NCI-H128 (cell line): Measurements from ENCODE around the gene NRXN3.

Source experiments
- DNase-seq: peaks from one replicate; lab custom pipeline; 2025; ENCODE audit not compliant: unreplicated experiment; lab: John Stamatoyannopoulos, UW

Gene NRXN3

GRCh38 chr14:78782551-78782950 is 612.4 kb downstream of the NRXN3 start:
- DNase-seq = no peak

- DNase-seq = no peak
These were observed 615.1 kb downstream of the NRXN3 start for GRCh38 chr14:78785265-78785664.

GRCh38 chr14:78788467-78789360 is 618.5 kb downstream of the NRXN3 start:
- DNase-seq = no peak

- DNase-seq = no peak
These were observed 620.1 kb downstream of the NRXN3 start for GRCh38 chr14:78790271-78790670.

GRCh38 chr14:78798757-78799156 is 628.6 kb downstream of the NRXN3 start:
- no peak for DNase-seq

- DNase-seq = no peak
These were observed 635.4 kb downstream of the NRXN3 start for GRCh38 chr14:78805570-78805969.

GRCh38 chr14:78823035-78823434 is 652.9 kb downstream of the NRXN3 start:
- DNase-seq = no peak

GRCh38 chr14:78823516-78823915 is 653.3 kb downstream of the NRXN3 start:
- DNase-seq = no peak

GRCh38 chr14:78829274-78829673 is 659.1 kb downstream of the NRXN3 start:
- no peak for DNase-seq

- no peak for DNase-seq
These were observed 664.7 kb downstream of the NRXN3 start for GRCh38 chr14:78834766-78835451.

GRCh38 chr14:78835909-78836308 is 665.7 kb downstream of the NRXN3 start:
- no peak for DNase-seq

- DNase-seq = peak; percentile 62
These were observed 666.6 kb downstream of the NRXN3 start for GRCh38 chr14:78836777-78837176.

- DNase-seq = no peak
These were observed 668.8 kb downstream of the NRXN3 start for GRCh38 chr14:78838959-78839358.

GRCh38 chr14:78840898-78841297 is 670.7 kb downstream of the NRXN3 start:
- no peak for DNase-seq

- DNase-seq = no peak
These were observed 677.6 kb downstream of the NRXN3 start for GRCh38 chr14:78847801-78848200.

- peak; percentile 14 for DNase-seq
These were observed 678.2 kb downstream of the NRXN3 start for GRCh38 chr14:78848234-78848820.

- no peak for DNase-seq
These were observed 679.8 kb downstream of the NRXN3 start for GRCh38 chr14:78849952-78850351.

- no peak for DNase-seq
These were observed 681.0 kb downstream of the NRXN3 start for GRCh38 chr14:78851189-78851588.

GRCh38 chr14:78852040-78852439 is 681.9 kb downstream of the NRXN3 start:
- DNase-seq = no peak

GRCh38 chr14:78857974-78858373 is 687.8 kb downstream of the NRXN3 start:
- DNase-seq = no peak

- DNase-seq = no peak
These were observed 693.0 kb downstream of the NRXN3 start for GRCh38 chr14:78863143-78863542.

GRCh38 chr14:78872837-78873236 is 702.7 kb downstream of the NRXN3 start:
- DNase-seq = no peak
